ENCODE data around the gene SLFN11.
"Not testable (repeated sequence)": the region's sequence is repeated elsewhere in the genome, so short reads cannot be mapped to it uniquely, and the experiment has no call there.

Gene SLFN11

DNA sequence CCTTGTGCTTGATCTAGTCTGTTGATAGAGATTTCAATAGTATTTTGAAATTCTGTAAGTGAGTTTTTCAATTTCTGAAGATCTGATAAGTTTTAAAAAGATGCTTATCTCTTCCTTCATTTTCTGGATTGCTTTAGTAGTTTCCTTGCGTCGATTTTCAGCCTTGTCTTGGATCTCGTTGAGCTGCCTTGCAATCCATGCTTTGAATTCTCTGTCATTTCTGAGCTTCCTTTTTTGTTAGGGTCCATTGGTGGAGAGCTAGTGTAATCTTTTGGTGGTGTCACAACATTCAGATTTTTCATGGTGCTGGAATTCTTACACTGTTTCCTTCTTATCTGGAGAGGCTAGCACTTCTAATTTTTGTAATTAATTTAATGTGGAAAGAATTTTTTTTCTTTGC lies 61.1 kb downstream of the SLFN11 start:
- H3K9me3 ChIP-seq (ENCODE audit: control insufficient read depth, low read length), result no peaks in the 10 kb centered on the region
- DNase-seq, result no peak
- no peaks in the 10 kb centered on the region for H3K36me3 ChIP-seq (ENCODE audit: control insufficient read depth, insufficient read depth, low read length)
- H3K4me3 ChIP-seq (ENCODE audit: insufficient read depth, low read depth, low read length, poor library complexity, severe bottlenecking), result no peak overlapping the region
- peak overlapping the region; percentile 80 for H3K27ac ChIP-seq (ENCODE audit: insufficient read depth, low read length, poor library complexity, severe bottlenecking)
- H3K4me1 ChIP-seq (ENCODE audit: control insufficient read depth, insufficient read depth, low read length, poor library complexity, severe bottlenecking), result peaks cover 14% of the 10 kb centered on the region
- no peaks in the 10 kb centered on the region for H3K27me3 ChIP-seq (replicated peaks; ENCODE audit: control insufficient read depth, insufficient read depth, low read length, poor library complexity, severe bottlenecking)

GRCh38 chr17:35309345-35309744 lies 64.1 kb downstream of the SLFN11 start:
- DNase-seq; H3K27me3 ChIP-seq (replicated peaks; ENCODE audit: control insufficient read depth, insufficient read depth, low read length, poor library complexity, severe bottlenecking); H3K4me3 ChIP-seq (ENCODE audit: insufficient read depth, low read depth, low read length, poor library complexity, severe bottlenecking); H3K27ac ChIP-seq (ENCODE audit: insufficient read depth, low read length, poor library complexity, severe bottlenecking); H3K36me3 ChIP-seq (ENCODE audit: control insufficient read depth, insufficient read depth, low read length); H3K9me3 ChIP-seq (ENCODE audit: control insufficient read depth, low read length): not testable (repeated sequence)
- H3K4me1 ChIP-seq (ENCODE audit: control insufficient read depth, insufficient read depth, low read length, poor library complexity, severe bottlenecking), result peaks cover 14% of the 10 kb centered on the region

Data from effector memory CD4-positive, alpha-beta T cell (primary cell).